Small intestine (tissue), 7 donors: ENCODE data around the gene TWIST2. TPM values are rescaled to one million over a fixed set of nuclear protein-coding genes. Genes with fewer than 3 reads are reported as not detected.

Source experiments
- DNase-seq, 2 donors: peaks; one replicate each; pipeline versions ENCODE4 v3.0.0 to v3.0.0-alpha.2; 2013
- FAIRE-seq: peaks from 2 replicates; lab custom pipeline; 2012; peaks lifted over from hg19 to GRCh38; lab: Jason Lieb, UNC
- H3K27ac ChIP-seq, 3 donors: one replicate each; pipeline ENCODE4 v1.5.1; 2013; ENCODE audit warnings: low read length in 2 of 3, mild to moderate bottlenecking in 2 of 3, control low read depth in 1 of 3, inconsistent platforms in 1 of 3, low read depth in 1 of 3, moderate library complexity in 1 of 3
- H3K27me3 ChIP-seq, 3 donors: one replicate each; pipeline ENCODE4 v1.6.1; 2013; ENCODE audit warnings: low read length in 3 of 3, inconsistent platforms in 1 of 3; ENCODE audit not compliant: control insufficient read depth in 3 of 3, insufficient read depth in 3 of 3
- H3K36me3 ChIP-seq, 3 donors: one replicate each; pipeline ENCODE4 v1.6.1; 2013; ENCODE audit warnings: low read length in 3 of 3, inconsistent platforms in 1 of 3, low read depth in 1 of 3, mild to moderate bottlenecking in 1 of 3, moderate library complexity in 1 of 3; ENCODE audit not compliant: control insufficient read depth in 3 of 3, insufficient read depth in 2 of 3
- H3K4me1 ChIP-seq, 3 donors: one replicate each; pipeline ENCODE4 v1.6.1; 2013; ENCODE audit warnings: low read length in 2 of 3, inconsistent platforms in 1 of 3, low read depth in 1 of 3, mild to moderate bottlenecking in 1 of 3, moderate library complexity in 1 of 3; ENCODE audit not compliant: control insufficient read depth in 3 of 3, insufficient read depth in 2 of 3
- H3K4me3 ChIP-seq, 3 donors: one replicate each; pipeline ENCODE4 v1.5.1; 2013; ENCODE audit warnings: low read length in 3 of 3, control low read depth in 1 of 3, inconsistent platforms in 1 of 3, low read depth in 1 of 3, mild to moderate bottlenecking in 1 of 3, moderate library complexity in 1 of 3
- H3K9me3 ChIP-seq, 2 donors: one replicate each; pipeline ENCODE4 v1.6.1; 2013; ENCODE audit warnings: low read depth in 1 of 2, low read length in 1 of 2; ENCODE audit not compliant: control insufficient read depth in 2 of 2, insufficient read depth in 1 of 2
- WGBS, 3 donors: extraction: QIAGEN DNeasy Blood & Tissue Kit; methylation state at CpG; one replicate each; pipeline ENCODE4 v1.1.7; 2013; 5-methylcytosine and 5-hydroxymethylcytosine counted together
- polyA plus RNA-seq, 4 donors: library from polyadenylated mRNA; stranded (reverse) in 3 of 4; unstranded in 1 of 4; fragments of 200-250 nt in 3 of 4; fragments of 120-200 nt in 1 of 4; gene quantifications; one replicate each; pipeline versions ENCODE4 v1.2.1 to v1.2.3, GENCODE V29; 2013
- donor health status: healthy with polysubstance abuse.
- donor health status: control.
- donor health status: control.
- donor health status: Bipolar disorder and iron deficiency.
- donor health status: healthy.

TWIST2 gene
- polyA plus RNA-seq, 4 donors, result 1.7 to 7.9 (median 3.0) TPM; not detected in 1

DNA sequence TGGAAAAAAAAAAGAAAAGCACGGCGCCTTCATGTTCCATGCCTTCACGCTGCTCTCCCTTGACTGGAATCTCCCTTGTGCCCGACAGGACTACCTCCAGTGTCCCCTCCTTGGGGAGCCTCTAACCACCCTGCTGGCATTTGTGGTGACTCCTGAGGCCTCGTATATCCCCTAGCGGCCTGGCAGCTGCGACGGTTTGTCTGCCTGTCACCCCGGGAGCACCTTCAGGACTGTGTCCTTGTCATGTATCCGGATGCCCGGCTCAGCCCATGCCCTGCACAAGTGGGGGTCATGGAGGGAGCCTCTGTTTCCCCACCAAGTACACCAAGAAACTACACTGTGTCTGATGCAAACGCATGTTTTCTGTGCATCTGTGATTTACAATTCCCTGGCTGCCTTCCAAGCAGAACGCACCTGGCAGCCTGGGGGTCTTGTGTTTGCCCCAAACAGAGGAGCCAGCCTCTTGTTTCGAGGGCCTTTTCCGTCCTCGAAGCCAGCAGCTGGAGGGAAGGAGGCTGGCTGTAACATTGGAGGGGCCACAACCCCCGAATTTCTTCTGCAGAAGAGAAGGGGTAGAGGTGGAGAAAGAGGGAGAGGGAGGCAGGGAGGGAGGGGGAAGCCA, 18.9 kb downstream of the TWIST2 start:
- peaks cover 0 to 20% (median 3%) of the 10 kb centered on the region in 3 donors for H3K4me1 ChIP-seq
- no peak overlapping the region for H3K4me3 ChIP-seq
- no peak overlapping the region for H3K27ac ChIP-seq
- DNase-seq (no peak), FAIRE-seq (no peak)
- H3K27me3 ChIP-seq, result no peaks in the 10 kb centered on the region
- H3K9me3 ChIP-seq, result no peaks in the 10 kb centered on the region
- 57 to 67% (median 65%) methylated on average over 17 of the region's 17 CpGs for WGBS, 3 donors
- H3K36me3 ChIP-seq, result peaks cover 0 to 3% (median 0%) of the 10 kb centered on the region in 3 donors

DNA sequence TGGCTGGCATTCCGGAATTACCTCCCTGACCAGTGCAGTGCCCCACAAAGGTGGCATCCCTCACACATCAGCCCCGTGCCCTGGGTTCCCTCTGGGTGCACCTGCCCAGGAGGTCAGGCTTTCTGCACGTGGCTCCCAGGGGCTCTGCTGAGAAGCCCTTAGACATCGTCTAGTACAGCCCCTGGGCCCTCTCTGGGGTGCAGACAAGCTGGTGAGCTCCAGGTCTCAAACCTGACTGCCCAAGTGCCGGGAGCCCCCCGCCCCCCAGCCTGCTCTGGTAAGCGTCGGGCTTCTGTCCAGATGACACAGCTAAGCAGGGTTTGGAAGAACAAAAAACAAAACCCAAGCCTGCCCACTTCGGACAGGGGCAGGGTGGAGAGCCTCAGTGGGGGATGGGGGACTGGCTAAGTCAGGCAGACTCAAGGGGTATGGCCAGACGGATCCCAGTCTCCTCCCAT, 20.2 kb downstream of the TWIST2 start:
- no peak for DNase-seq
- WGBS, 3 donors, result 62 to 76% (median 74%) methylated on average over 10 of the region's 10 CpGs
- peaks cover 0 to 3% (median 0%) of the 10 kb centered on the region in 3 donors for H3K36me3 ChIP-seq
- H3K4me1 ChIP-seq, result peaks cover 0 to 20% (median 3%) of the 10 kb centered on the region in 3 donors
- H3K27ac ChIP-seq, result no peak overlapping the region
- H3K4me3 ChIP-seq, result no peak overlapping the region
- H3K9me3 ChIP-seq, result no peaks in the 10 kb centered on the region
- no peaks in the 10 kb centered on the region for H3K27me3 ChIP-seq
- FAIRE-seq, result no peak

DNA sequence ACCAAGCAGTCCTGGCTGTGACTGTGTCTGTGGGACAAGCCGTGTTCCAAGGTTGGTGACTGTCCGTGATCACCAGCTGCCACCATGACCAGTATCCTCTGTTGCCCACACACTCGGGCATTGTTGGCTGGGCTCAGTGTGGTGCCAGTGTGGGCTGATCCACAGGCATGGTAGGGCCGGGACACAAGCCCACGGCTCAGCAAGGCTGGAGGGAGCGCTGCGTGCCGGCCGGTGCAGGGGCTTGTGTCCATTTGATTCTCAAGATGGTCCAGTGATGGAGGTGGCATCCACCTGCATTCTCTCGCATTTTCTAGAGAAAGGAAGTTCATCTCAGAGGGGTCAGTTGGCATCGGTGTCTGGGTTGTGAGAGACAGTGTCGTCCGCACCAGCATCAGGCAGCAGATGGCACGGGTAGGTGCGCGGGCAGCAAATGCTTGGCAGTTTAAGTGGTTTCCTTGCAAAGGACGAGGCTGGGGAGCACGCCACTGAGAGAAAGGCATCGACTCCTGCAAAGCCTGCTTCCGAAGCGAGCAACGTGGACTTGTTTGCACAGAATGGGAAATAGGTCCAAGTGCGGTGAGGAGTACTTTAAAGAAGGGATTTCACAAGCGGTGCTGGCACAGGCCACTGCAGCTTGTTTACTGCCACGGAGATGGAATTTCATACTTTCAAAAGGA, 20.9 kb downstream of the TWIST2 start:
- no peaks in the 10 kb centered on the region for H3K9me3 ChIP-seq

DNA sequence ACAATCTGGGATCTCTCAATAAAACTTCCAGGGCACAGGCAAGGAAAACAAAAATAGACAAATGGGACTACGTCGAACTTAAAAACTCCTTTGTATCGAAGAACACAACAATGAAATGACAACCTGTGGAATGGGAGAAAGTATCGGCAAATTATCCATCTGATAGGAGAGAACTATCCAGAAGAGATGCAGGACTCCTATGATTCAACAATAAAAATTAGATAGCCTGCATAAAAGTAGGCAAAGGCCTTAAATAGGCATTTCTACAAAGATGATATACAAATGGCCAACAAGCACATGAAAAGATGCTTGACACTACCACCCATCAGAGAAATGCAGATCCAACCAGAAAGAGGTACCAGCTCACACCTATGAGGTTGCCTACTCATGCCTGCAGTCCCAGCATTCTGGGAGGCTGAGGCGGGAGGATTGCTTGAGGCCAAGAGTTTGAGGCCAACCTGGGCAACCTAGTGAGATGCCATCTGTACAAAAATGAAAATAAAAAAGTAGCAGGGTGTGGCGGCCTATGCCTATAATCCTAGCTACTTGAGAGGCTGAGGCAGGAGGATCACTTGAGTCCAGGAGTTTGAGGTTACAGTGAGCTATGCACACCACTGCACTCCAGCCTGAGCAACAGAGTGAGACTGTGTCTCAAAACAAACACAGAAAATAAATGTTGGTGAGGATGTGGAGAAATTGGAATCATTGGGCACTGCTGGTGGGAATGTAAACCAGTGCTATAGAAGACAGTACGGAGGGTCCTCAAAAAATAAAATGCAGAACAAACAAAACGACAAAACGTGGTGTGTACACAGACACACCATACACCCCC, 21.6 kb downstream of the TWIST2 start:
- DNase-seq (no peak), FAIRE-seq (no peak)
- H3K4me3 ChIP-seq, result no peak overlapping the region
- H3K4me1 ChIP-seq, result peaks cover 0 to 8% (median 0%) of the 10 kb centered on the region in 3 donors
- H3K9me3 ChIP-seq, result no peaks in the 10 kb centered on the region
- H3K36me3 ChIP-seq, result peaks cover 0 to 3% (median 0%) of the 10 kb centered on the region in 3 donors
- H3K27ac ChIP-seq, result no peak overlapping the region
- WGBS, 3 donors, result 77 to 85% (median 78%) methylated on average over 9 of the region's 9 CpGs
- H3K27me3 ChIP-seq, result no peaks in the 10 kb centered on the region

More for the DNA sequence above, 20.9 kb downstream of the TWIST2 start:
- Histone ChIP-seq H3K27me3 (no peaks in the 10 kb centered on the region), H3K27ac (no peak overlapping the region), H3K36me3 (peaks cover 0 to 3% (median 0%) of the 10 kb centered on the region in 3 donors), H3K4me3 (no peak overlapping the region), H3K4me1 (peaks cover 0 to 15% (median 3%) of the 10 kb centered on the region in 3 donors)
- 78 to 88% (median 83%) methylated on average over 25 of the region's 25 CpGs for WGBS, 3 donors
- FAIRE-seq, result no peak
- DNase-seq, result no peak

DNA sequence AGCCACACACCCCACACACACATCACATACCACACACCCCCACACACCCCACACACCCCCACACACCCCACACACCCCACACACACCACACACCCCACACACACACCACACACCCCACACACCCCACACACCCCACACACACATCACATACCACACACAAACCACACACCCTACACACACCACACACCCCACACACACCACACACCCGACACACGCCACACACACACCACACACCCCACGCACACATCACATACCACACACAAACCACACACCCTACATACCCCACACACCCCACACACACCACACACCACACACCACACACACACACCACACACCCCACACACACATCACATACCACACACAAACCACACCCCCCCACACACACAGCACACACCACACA, 22.4 kb downstream of the TWIST2 start:
- H3K9me3 ChIP-seq, result no peaks in the 10 kb centered on the region
- H3K27me3 ChIP-seq, result no peaks in the 10 kb centered on the region
- no peak overlapping the region for H3K27ac ChIP-seq
- no peak overlapping the region for H3K4me3 ChIP-seq
- peaks cover 0 to 3% (median 0%) of the 10 kb centered on the region in 3 donors for H3K36me3 ChIP-seq
- FAIRE-seq (no peak), DNase-seq (no peak)
- 84 to 88% (median 85%) methylated on average over 3 of the region's 3 CpGs for whole genome bisulfite sequencing, 3 donors
- peaks cover 0 to under 1% (median 0%) of the 10 kb centered on the region in 3 donors for H3K4me1 ChIP-seq

DNA sequence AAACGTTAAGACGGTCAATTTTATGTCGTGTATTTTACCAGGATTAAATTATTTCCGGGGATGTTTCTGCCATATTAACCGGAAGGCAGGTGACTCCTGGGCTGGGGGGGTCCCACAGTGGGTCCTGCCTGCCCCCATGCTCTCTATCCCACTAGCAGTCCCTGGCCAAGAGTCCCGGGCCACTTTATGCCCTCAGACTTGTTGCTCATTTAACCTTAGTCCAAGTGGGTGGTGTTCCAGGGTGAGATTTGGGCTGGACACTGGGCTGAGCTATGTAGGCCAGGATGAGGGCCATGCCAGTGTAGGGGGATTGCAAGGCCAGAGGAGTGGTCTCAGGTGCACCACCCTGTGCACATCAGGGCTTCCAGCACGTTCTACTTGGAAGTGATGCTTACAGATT, 24.1 kb downstream of the TWIST2 start:
- H3K27me3 ChIP-seq, result no peaks in the 10 kb centered on the region
- no peaks in the 10 kb centered on the region for H3K4me1 ChIP-seq
- H3K27ac ChIP-seq, result no peak overlapping the region
- no peak for FAIRE-seq
- no peaks in the 10 kb centered on the region for H3K36me3 ChIP-seq
- 90 to 92% (median 91%) methylated on average over 7 of the region's 7 CpGs for WGBS, 3 donors
- H3K9me3 ChIP-seq, result no peaks in the 10 kb centered on the region
- no peak for DNase-seq
- H3K4me3 ChIP-seq, result no peak overlapping the region

DNA sequence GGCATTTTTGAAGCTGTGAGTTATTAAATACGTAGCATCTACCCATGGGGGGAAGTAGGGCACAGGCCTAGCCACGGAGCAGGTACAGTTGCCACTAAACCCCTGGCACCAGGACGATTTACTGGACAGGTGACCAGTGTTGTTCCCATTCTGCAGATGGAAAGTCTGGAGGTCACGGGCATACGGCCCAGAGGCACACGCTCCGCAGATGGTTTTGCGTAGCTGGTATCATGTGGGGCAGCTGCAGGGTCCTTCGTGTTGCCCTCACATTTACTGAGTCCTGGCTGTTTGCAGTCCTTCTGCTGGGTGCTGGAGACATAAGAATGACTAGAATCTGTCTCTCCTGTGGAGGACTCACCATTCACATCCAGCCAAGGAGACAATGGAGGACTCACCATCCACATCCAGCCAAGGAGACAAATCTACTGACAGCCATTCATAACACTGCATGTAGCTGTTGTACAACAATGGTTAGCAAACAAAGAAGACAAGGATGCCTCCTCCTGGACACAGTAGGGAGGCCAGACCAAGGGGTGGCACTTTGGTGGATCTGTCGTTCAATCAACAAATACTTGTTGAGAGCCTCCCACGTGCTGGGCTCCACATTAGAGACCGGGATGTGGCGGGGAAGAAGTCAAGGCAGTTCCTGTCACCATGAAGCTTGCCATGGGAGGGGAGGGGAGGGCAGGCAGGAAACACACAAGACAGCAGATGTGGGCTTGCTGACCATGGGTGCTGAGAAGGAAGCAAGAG, 24.9 kb downstream of the TWIST2 start:
- Histone ChIP-seq H3K36me3 (no peaks in the 10 kb centered on the region), H3K9me3 (no peaks in the 10 kb centered on the region), H3K27me3 (no peaks in the 10 kb centered on the region), H3K4me1 (no peaks in the 10 kb centered on the region), H3K4me3 (no peak overlapping the region), H3K27ac (no peak overlapping the region)
- FAIRE-seq, result no peak
- 79 to 86% (median 84%) methylated on average over 13 of the region's 13 CpGs for WGBS, 3 donors
- DNase-seq, result no peak
